Mesendoderm (in vitro differentiated cells): ENCODE measurements around the gene ZRANB3.
"Not testable (repeated sequence)": the region's sequence is repeated elsewhere in the genome, so short reads cannot be mapped to it uniquely, and the experiment has no call there.

ENCODE experiments used
- DNase-seq: peaks from one replicate; pipeline ENCODE4 v3.0.0; 2013
- H2AK5ac ChIP-seq: 2 replicates; pipeline ENCODE4 v1.6.1; 2013; ENCODE audit warnings: low read length, inconsistent platforms
- H2BK120ac ChIP-seq: 2 replicates; pipeline ENCODE4 v1.6.1; 2013; ENCODE audit warnings: low read depth, mild to moderate bottlenecking, low read length, moderate library complexity, mixed read lengths
- H2BK15ac ChIP-seq: replicated peaks from 2 replicates; pipeline ENCODE4 v1.6.1; 2013; ENCODE audit warnings: low read depth, mild to moderate bottlenecking, moderate library complexity
- H2BK5ac ChIP-seq: 2 replicates; pipeline ENCODE4 v1.6.1; 2013; ENCODE audit warnings: low read length, inconsistent platforms
- H3K18ac ChIP-seq: 2 replicates; pipeline ENCODE4 v1.6.1; 2013; ENCODE audit warnings: mild to moderate bottlenecking, low read length, mixed read lengths
- H3K23ac ChIP-seq: one replicate; pipeline ENCODE4 v1.6.1; 2013; ENCODE audit warnings: low read length
- H3K27ac ChIP-seq: 2 replicates; pipeline ENCODE4 v1.5.1; 2013; ENCODE audit warnings: low read depth, mild to moderate bottlenecking, inconsistent platforms, low read length, moderate library complexity
- H3K27me3 ChIP-seq: 2 replicates; pipeline ENCODE4 v1.6.1; 2013; ENCODE audit warnings: low read length, control low read depth, mild to moderate bottlenecking, inconsistent platforms; ENCODE audit not compliant: insufficient read depth, poor library complexity
- H3K36me3 ChIP-seq: 2 replicates; pipeline ENCODE4 v1.6.1; 2013; ENCODE audit warnings: low read length, inconsistent platforms; ENCODE audit not compliant: control insufficient read depth, insufficient read depth
- H3K4ac ChIP-seq: one replicate; pipeline ENCODE4 v1.6.1; 2013; ENCODE audit warnings: low read depth, mild to moderate bottlenecking, low read length, moderate library complexity
- H3K4me1 ChIP-seq: 2 replicates; pipeline ENCODE4 v1.6.1; 2013; ENCODE audit warnings: low read depth, low read length, inconsistent platforms; ENCODE audit not compliant: control insufficient read depth
- H3K4me2 ChIP-seq: 2 replicates; pipeline ENCODE4 v1.6.1; 2013; ENCODE audit warnings: low read length
- H3K4me3 ChIP-seq: 2 replicates; pipeline ENCODE4 v1.5.1; 2013; ENCODE audit warnings: mild to moderate bottlenecking, low read length
- H3K56ac ChIP-seq: one replicate; pipeline ENCODE4 v1.6.1; 2013; ENCODE audit warnings: low read length
- H3K79me1 ChIP-seq: 2 replicates; pipeline ENCODE4 v1.6.1; 2013; ENCODE audit warnings: low read length, inconsistent platforms
- H3K79me2 ChIP-seq: 2 replicates; pipeline ENCODE4 v1.6.1; 2013; ENCODE audit warnings: mild to moderate bottlenecking, low read length; ENCODE audit not compliant: control insufficient read depth, insufficient read depth
- H3K9ac ChIP-seq: 2 replicates; pipeline ENCODE4 v1.6.1; 2013; ENCODE audit warnings: low read length, inconsistent platforms
- H4K5ac ChIP-seq: one replicate; pipeline ENCODE4 v1.6.1; 2013; ENCODE audit warnings: low read length
- H4K8ac ChIP-seq: one replicate; pipeline ENCODE4 v1.6.1; 2013; ENCODE audit warnings: low read depth, mild to moderate bottlenecking, control low read depth, low read length, moderate library complexity
- WGBS: extraction: QIAGEN DNeasy Blood & Tissue Kit; methylation state at CpG from one replicate; pipeline ENCODE4 v1.1.7; 2013; ENCODE audit warnings: low lambda C conversion rate, missing lambda C conversion rate; ENCODE audit not compliant: insufficient coverage; ENCODE audit errors: extremely low coverage; 5-methylcytosine and 5-hydroxymethylcytosine counted together

Gene ZRANB3

DNA sequence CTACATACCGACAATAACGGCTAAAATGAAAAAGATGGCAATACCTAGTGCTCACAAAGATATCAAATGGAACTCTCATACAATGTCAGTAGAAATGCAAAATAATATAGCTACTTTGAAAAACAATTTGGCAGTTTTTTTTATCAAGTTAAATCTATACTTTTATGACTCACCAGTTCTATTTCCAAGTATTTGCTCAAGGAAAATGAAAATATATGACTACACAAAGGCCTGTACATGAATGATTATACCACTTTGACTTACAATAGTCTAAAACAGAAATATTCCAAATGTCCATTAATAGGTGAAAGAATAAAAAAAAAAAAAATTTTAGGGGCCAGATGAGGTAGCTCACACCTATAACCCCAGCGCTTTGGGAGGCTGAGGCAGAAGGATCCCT lies 219.8 kb downstream of the ZRANB3 start:
- no peak overlapping the region for H3K23ac ChIP-seq
- no peak overlapping the region for H4K8ac ChIP-seq
- H3K4me1 ChIP-seq, result no peaks in the 10 kb centered on the region
- H3K9ac ChIP-seq, result no peak overlapping the region
- no peak overlapping the region for H3K27ac ChIP-seq
- no peak overlapping the region for H2BK15ac ChIP-seq
- H3K27me3 ChIP-seq, result no peaks in the 10 kb centered on the region
- H2BK120ac ChIP-seq, result no peak overlapping the region
- H4K5ac ChIP-seq, result no peak overlapping the region
- no peaks in the 10 kb centered on the region for H3K79me2 ChIP-seq
- H3K4me2 ChIP-seq, result no peak overlapping the region
- H3K18ac ChIP-seq, result no peak overlapping the region
- H2AK5ac ChIP-seq, result no peak overlapping the region
- no peak for DNase-seq
- no peak overlapping the region for H3K56ac ChIP-seq
- no peak overlapping the region for H3K4ac ChIP-seq
- WGBS, result no CpG with 5 or more reads among the region's 3 CpGs
- H3K79me1 ChIP-seq, result no peaks in the 10 kb centered on the region
- no peaks in the 10 kb centered on the region for H3K36me3 ChIP-seq
- no peak overlapping the region for H2BK5ac ChIP-seq
- no peak overlapping the region for H3K4me3 ChIP-seq

DNA sequence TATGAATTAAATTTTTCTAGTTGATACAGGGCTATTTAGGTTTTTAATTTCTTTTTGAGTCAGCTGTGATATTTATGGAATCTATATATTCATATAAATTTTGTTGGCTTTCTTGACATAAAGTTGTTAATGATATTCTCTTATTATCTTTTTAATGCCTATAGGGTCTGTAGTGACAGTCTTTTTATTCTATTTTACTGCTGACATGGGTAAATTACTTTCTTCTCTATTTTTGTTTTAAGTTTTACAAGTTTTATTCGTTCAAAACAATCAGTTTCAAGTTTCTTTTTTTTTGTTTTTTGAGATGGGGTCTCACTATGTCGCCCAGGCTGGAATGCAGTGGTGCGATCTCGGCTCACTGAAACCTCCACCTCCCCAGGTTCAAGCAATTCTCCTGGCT lies 226.3 kb downstream of the ZRANB3 start:
- no peak overlapping the region for H4K8ac ChIP-seq
- H3K56ac ChIP-seq, result no peak overlapping the region
- no peak overlapping the region for H2AK5ac ChIP-seq
- H3K27ac ChIP-seq, result no peak overlapping the region
- H3K79me1 ChIP-seq, result no peaks in the 10 kb centered on the region
- H2BK5ac ChIP-seq, result no peak overlapping the region
- WGBS, result no CpG with 5 or more reads among the region's 4 CpGs
- no peak overlapping the region for H4K5ac ChIP-seq
- no peak overlapping the region for H3K4ac ChIP-seq
- no peak overlapping the region for H2BK120ac ChIP-seq
- no peak overlapping the region for H3K4me3 ChIP-seq
- H3K18ac ChIP-seq, result no peak overlapping the region
- no peak for DNase-seq
- no peak overlapping the region for H2BK15ac ChIP-seq
- no peak overlapping the region for H3K23ac ChIP-seq
- H3K9ac ChIP-seq, result no peak overlapping the region
- H3K4me1 ChIP-seq, result no peaks in the 10 kb centered on the region
- H3K4me2 ChIP-seq, result no peak overlapping the region
- no peaks in the 10 kb centered on the region for H3K36me3 ChIP-seq
- no peaks in the 10 kb centered on the region for H3K79me2 ChIP-seq
- H3K27me3 ChIP-seq, result no peaks in the 10 kb centered on the region

DNA sequence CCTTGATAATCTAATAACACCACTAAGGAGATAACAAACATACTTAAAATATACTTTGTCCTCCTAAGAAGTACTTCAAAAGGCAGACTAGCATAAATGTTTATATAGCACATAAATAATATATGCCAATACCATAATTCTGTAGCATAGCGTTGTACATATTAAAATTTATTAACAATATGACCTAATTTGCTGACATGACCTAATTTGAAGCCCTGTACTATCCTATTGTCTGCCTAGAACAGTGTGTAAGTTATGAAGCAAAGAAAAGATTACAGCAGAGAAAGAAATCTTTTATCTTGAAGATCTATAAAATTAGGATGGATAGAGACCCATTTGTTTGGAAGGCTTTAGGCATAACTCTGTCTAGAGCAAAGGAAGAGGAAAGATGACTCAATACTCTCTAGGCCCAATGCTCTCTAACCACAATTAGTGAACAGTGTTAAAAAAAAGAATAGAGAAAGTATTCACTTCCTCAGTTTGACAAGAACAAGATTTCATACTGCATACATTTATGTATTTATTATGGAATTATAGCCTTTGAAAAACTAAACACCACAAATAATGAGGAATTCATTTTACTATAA lies 231.3 kb downstream of the ZRANB3 start:
- H4K8ac ChIP-seq, result no peak overlapping the region
- no peaks in the 10 kb centered on the region for H3K27me3 ChIP-seq

DNA sequence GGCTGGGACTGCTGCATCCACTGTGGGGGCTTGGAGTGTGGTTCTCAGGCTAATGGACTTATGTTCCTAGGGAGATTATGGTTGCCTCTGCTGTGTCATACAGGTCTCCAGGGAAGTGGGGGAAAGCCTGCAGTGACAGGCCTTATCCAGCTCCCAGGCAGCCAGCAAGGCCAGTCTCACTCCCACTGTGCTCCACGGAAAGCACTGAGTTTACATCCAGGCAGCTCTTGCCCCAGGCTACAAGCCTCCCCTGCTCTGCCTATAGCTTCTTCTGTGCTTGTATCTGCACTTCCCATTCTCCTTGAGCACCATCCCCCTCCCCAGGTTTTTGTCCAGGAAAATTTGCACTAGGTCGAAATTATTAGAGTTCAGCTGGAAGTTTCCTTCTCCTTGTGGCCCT lies 231.9 kb downstream of the ZRANB3 start:
- no peak overlapping the region for H3K18ac ChIP-seq
- H3K4me3 ChIP-seq, result no peak overlapping the region
- H3K4me2 ChIP-seq, result no peak overlapping the region
- H3K27ac ChIP-seq, result no peak overlapping the region
- H3K79me2 ChIP-seq, result no peaks in the 10 kb centered on the region
- H3K9ac ChIP-seq, result no peak overlapping the region
- H3K4me1 ChIP-seq, result no peaks in the 10 kb centered on the region
- no peak overlapping the region for H2BK120ac ChIP-seq
- H2AK5ac ChIP-seq, result no peak overlapping the region
- peak; percentile 1 for DNase-seq
- H3K4ac ChIP-seq, result no peak overlapping the region
- no CpG with 5 or more reads among the region's 2 CpGs for WGBS
- no peak overlapping the region for H3K23ac ChIP-seq
- no peak overlapping the region for H2BK15ac ChIP-seq
- no peaks in the 10 kb centered on the region for H3K36me3 ChIP-seq
- H3K56ac ChIP-seq, result no peak overlapping the region
- H3K79me1 ChIP-seq, result no peaks in the 10 kb centered on the region
- no peak overlapping the region for H4K8ac ChIP-seq
- no peak overlapping the region for H4K5ac ChIP-seq
- no peaks in the 10 kb centered on the region for H3K27me3 ChIP-seq
- no peak overlapping the region for H2BK5ac ChIP-seq

More for the DNA sequence above, 231.3 kb downstream of the ZRANB3 start:
- no peak overlapping the region for H3K18ac ChIP-seq
- no peak overlapping the region for H3K9ac ChIP-seq
- no peak overlapping the region for H3K4me2 ChIP-seq
- H3K79me2 ChIP-seq, result no peaks in the 10 kb centered on the region
- H2BK15ac ChIP-seq, result no peak overlapping the region
- no peak for DNase-seq
- no peak overlapping the region for H3K4ac ChIP-seq
- no peak overlapping the region for H3K56ac ChIP-seq
- H4K5ac ChIP-seq, result no peak overlapping the region
- no peak overlapping the region for H2AK5ac ChIP-seq
- H3K4me1 ChIP-seq, result no peaks in the 10 kb centered on the region
- H2BK5ac ChIP-seq, result no peak overlapping the region
- no peak overlapping the region for H2BK120ac ChIP-seq
- no CpG with 5 or more reads among the region's 1 CpG for WGBS
- H3K27ac ChIP-seq, result no peak overlapping the region
- H3K79me1 ChIP-seq, result no peaks in the 10 kb centered on the region
- no peak overlapping the region for H3K4me3 ChIP-seq
- H3K36me3 ChIP-seq, result no peaks in the 10 kb centered on the region
- no peak overlapping the region for H3K23ac ChIP-seq

DNA sequence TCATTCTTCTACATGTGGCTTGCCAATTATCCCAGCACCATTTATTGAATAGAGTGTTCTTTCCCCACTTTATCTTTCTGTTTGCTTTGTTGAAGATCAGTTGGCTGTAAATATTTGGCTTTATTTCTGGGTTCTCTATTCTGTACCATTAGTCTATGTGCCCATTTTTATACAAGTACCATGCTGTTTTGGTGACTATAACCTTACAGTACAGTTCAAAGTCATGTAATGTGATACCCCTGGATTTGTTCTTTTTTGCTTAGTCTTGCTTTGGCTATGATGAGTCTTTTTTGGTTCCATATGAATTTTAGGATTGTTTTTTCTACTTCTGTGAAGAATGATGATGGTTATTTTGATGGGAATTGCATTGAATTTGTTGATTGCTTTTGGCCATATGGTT lies 243.9 kb downstream of the ZRANB3 start:
- not testable (repeated sequence) for H3K27ac ChIP-seq, H3K79me1 ChIP-seq, H2BK15ac ChIP-seq, H2BK120ac ChIP-seq, H3K18ac ChIP-seq, H3K4me2 ChIP-seq, H3K56ac ChIP-seq, DNase-seq, H2AK5ac ChIP-seq, H3K23ac ChIP-seq, H4K8ac ChIP-seq, H3K36me3 ChIP-seq, H3K79me2 ChIP-seq, H3K9ac ChIP-seq, H3K4ac ChIP-seq, H2BK5ac ChIP-seq, H3K4me3 ChIP-seq, H3K27me3 ChIP-seq, H3K4me1 ChIP-seq, H4K5ac ChIP-seq

DNA sequence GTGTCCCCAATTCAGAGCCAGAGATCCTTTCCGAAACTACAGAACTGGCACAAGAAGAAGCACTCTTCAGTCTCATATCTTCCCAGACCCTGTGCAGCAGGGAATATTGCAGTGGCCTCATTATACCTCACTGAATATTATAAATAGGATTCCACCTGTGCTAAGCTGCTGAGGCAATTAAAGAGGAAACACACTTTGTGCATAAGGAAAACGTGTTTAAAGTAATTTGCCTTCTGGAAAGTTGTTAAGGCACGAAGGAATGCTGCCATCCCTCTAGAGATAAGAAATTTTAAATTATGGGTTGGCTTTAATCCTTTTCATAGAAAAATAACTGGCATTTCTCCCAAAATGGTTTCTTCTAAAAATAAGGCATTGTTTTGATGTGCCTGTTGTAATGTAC lies 245.6 kb downstream of the ZRANB3 start:
- Histone ChIP-seq H2AK5ac (no peak overlapping the region), H3K36me3 (no peaks in the 10 kb centered on the region), H3K27me3 (no peaks in the 10 kb centered on the region), H3K23ac (no peak overlapping the region), H3K4me3 (no peak overlapping the region), H4K8ac (no peak overlapping the region), H3K4me1 (no peaks in the 10 kb centered on the region), H3K18ac (no peak overlapping the region), H3K4me2 (no peak overlapping the region), H3K79me1 (no peaks in the 10 kb centered on the region), H3K9ac (no peak overlapping the region), H4K5ac (no peak overlapping the region), H3K56ac (no peak overlapping the region), H2BK15ac (no peak overlapping the region), H3K4ac (no peak overlapping the region), H3K27ac (no peak overlapping the region), H3K79me2 (no peaks in the 10 kb centered on the region), H2BK120ac (no peak overlapping the region), H2BK5ac (no peak overlapping the region)
- no CpG with 5 or more reads among the region's 3 CpGs for WGBS
- no peak for DNase-seq
